Naive thymus-derived CD4-positive, alpha-beta T cell (primary cell): Measurements from ENCODE around the gene CLINT1. TPM values are rescaled to one million over a fixed set of nuclear protein-coding genes. Genes with fewer than 3 reads are reported as not detected.

Experiments
- ATAC-seq: fragments of 150-1000 bp; cut with Tn5 transposase; 2 replicates; pipeline ENCODE4 v1.10.0; 2021; ENCODE audit warnings: mild to moderate bottlenecking, moderate library complexity
- CTCF ChIA-PET: fragments of 350-600 bp; sonication (Branson Sonifier 250); formaldehyde crosslinking; loops from one replicate; lab custom pipeline; 2021; ENCODE audit warnings: antibody characterized with exemption; lab: Charles Lee
- POLR2A ChIA-PET: fragments of 350-600 bp; sonication (Branson Sonifier 250); formaldehyde crosslinking; loops from one replicate; lab custom pipeline; 2021; ENCODE audit warnings: antibody characterized with exemption, inconsistent platforms; lab: Charles Lee
- DNase-seq, 9 donors: peaks; one replicate each; pipeline versions ENCODE4 v3.0.0 to v3.0.0-alpha.2; 2020 to 2022; ENCODE audit warnings: mixed read lengths in 1 of 9
- H3K27ac ChIP-seq: one replicate; pipeline ENCODE4 v1.7.0; 2013; ENCODE audit warnings: mild to moderate bottlenecking, low read depth, low read length, moderate library complexity
- H3K27me3 ChIP-seq, 2 donors: one replicate each; pipeline ENCODE4 v1.7.0; 2013; ENCODE audit warnings: low read length in 2 of 2, mild to moderate bottlenecking in 2 of 2, moderate library complexity in 2 of 2; ENCODE audit not compliant: control insufficient read depth in 2 of 2, insufficient read depth in 2 of 2
- H3K36me3 ChIP-seq, 3 experiments: 1 replicate in 2 of 3; 2 replicates in 1 of 3; pipeline ENCODE4 v1.7.0; 2013; ENCODE audit warnings: low read length in 3 of 3, mild to moderate bottlenecking in 3 of 3, moderate library complexity in 1 of 3; ENCODE audit not compliant: insufficient read depth in 3 of 3, control insufficient read depth in 2 of 3
- H3K4me1 ChIP-seq, 2 donors: one replicate each; pipeline ENCODE4 v1.7.0; 2013; ENCODE audit warnings: low read length in 2 of 2, mild to moderate bottlenecking in 2 of 2, moderate library complexity in 1 of 2; ENCODE audit not compliant: control insufficient read depth in 2 of 2, insufficient read depth in 2 of 2
- H3K4me3 ChIP-seq: 2 replicates; pipeline ENCODE4 v1.7.0; 2013; ENCODE audit warnings: mild to moderate bottlenecking, low read length
- H3K9me3 ChIP-seq, 3 experiments: 1 replicate in 2 of 3; 2 replicates in 1 of 3; pipeline ENCODE4 v1.7.0; 2013; ENCODE audit warnings: low read length in 3 of 3; ENCODE audit not compliant: control insufficient read depth in 2 of 3
- H3K27ac Mint-ChIP-seq, 9 donors: one replicate each; pipeline ENCODE4 v1.8.0; 2020 to 2022; ENCODE audit warnings: mixed read lengths in 9 of 9, mild to moderate bottlenecking in 8 of 9, moderate library complexity in 5 of 9, inconsistent platforms in 2 of 9
- H3K27me3 Mint-ChIP-seq, 5 donors: one replicate each; pipeline ENCODE4 v1.8.0; 2021 to 2022; ENCODE audit warnings: mixed read lengths in 5 of 5, mild to moderate bottlenecking in 1 of 5
- H3K36me3 Mint-ChIP-seq, 5 donors: one replicate each; pipeline ENCODE4 v1.8.0; 2020 to 2022; ENCODE audit warnings: mixed read lengths in 5 of 5, mild to moderate bottlenecking in 3 of 5, inconsistent platforms in 1 of 5
- H3K4me1 Mint-ChIP-seq, 7 donors: one replicate each; pipeline ENCODE4 v1.8.0; 2020 to 2022; ENCODE audit warnings: mixed read lengths in 7 of 7, mild to moderate bottlenecking in 3 of 7, inconsistent platforms in 1 of 7
- H3K4me3 Mint-ChIP-seq, 10 donors: one replicate each; pipeline ENCODE4 v1.8.0; 2020 to 2022; ENCODE audit warnings: mild to moderate bottlenecking in 10 of 10, mixed read lengths in 10 of 10, moderate library complexity in 6 of 10, inconsistent platforms in 2 of 10
- H3K9me3 Mint-ChIP-seq, 11 donors: one replicate each; pipeline ENCODE4 v1.8.0; 2020 to 2022; ENCODE audit warnings: mixed read lengths in 11 of 11, mild to moderate bottlenecking in 4 of 11, inconsistent platforms in 1 of 11, moderate library complexity in 1 of 11
- intact Hi-C, 2 donors: fragments of 100-400 bp; cut with micrococcal nuclease; formaldehyde crosslinking; loops; one replicate each; pipeline ENCODE4 v1.15.1; 2023
- polyA plus RNA-seq, 2 donors: library from polyadenylated mRNA; unstranded; fragments of 300-500 nt; fragmentation: Illumina TruSeq; gene quantifications; one replicate each; pipeline ENCODE4 v1.2.3, GENCODE V29; 2021
- total RNA-seq, 6 experiments: library from RNA in 5 of 6; stranded (reverse) in 5 of 6; gene quantifications; 1 replicate in 5 of 6; 2 replicates in 1 of 6; pipeline ENCODE4 v1.2.3 and lab custom pipeline; 2021 to 2026

The CLINT1 gene
- total and polyA plus RNA-seq, 7 experiments from 2014 or later = 57.5 to 94.2 (median 74.0) TPM

GRCh38 chr5:157842185-157842584 is 16.8 kb downstream of the CLINT1 start:
- ChIA-PET CTCF (no interaction called here), POLR2A (no interaction called here)
- H3K27ac Mint-ChIP-seq = no peak overlapping the region
- no peak for DNase-seq
- H3K4me3 Mint-ChIP-seq = no peak overlapping the region
- Histone ChIP-seq H3K27ac (no peak overlapping the region), H3K27me3 (no peaks in the 10 kb centered on the region), H3K9me3 (no peaks in the 10 kb centered on the region), H3K36me3 (peaks cover 0 to 7% (median 0%) of the 10 kb centered on the region in 3 experiments), H3K4me1 (peaks cover 0 to 8% of the 10 kb centered on the region in 2 donors), H3K4me3 (no peak overlapping the region)
- H3K9me3 Mint-ChIP-seq = peaks cover 0 to 1% (median 0%) of the 10 kb centered on the region in 11 donors
- peaks cover 0 to 18% (median 14%) of the 10 kb centered on the region in 5 donors for H3K36me3 Mint-ChIP-seq
- H3K27me3 Mint-ChIP-seq = no peaks in the 10 kb centered on the region
- H3K4me1 Mint-ChIP-seq = peaks cover 9 to 41% (median 34%) of the 10 kb centered on the region in 7 donors
- ATAC-seq = no peak
- intact Hi-C loops = loop anchor here in 1 of 2 donors (2.0 kb wide), 2 partner anchors 13 to 15 kb away; no protein-coding TSS in a partner anchor

GRCh38 chr5:157839157-157839795 is 19.7 kb downstream of the CLINT1 start:
- ChIA-PET CTCF (interaction anchor here (1.2 kb wide), 1 partner anchor 110 kb away, joined by 3 read pairs; no protein-coding TSS in a partner anchor), POLR2A (no interaction called here)
- peaks cover 0 to 7% (median 0%) of the 10 kb centered on the region in 3 experiments for H3K36me3 ChIP-seq
- DNase-seq (no peak), ATAC-seq (no peak)
- Mint-ChIP-seq H3K9me3 (peaks cover 0 to 2% (median 0%) of the 10 kb centered on the region in 11 donors), H3K4me3 (no peak overlapping the region), H3K36me3 (peaks cover 0 to 5% (median 5%) of the 10 kb centered on the region in 5 donors), H3K27ac (no peak overlapping the region), H3K27me3 (no peaks in the 10 kb centered on the region), H3K4me1 (peaks cover 7 to 51% (median 43%) of the 10 kb centered on the region in 7 donors)
- H3K4me3 ChIP-seq = no peak overlapping the region
- intact Hi-C loops = no loop called here
- no peak overlapping the region for H3K27ac ChIP-seq
- no peaks in the 10 kb centered on the region for H3K27me3 ChIP-seq
- no peaks in the 10 kb centered on the region for H3K9me3 ChIP-seq
- peaks cover 0 to 5% of the 10 kb centered on the region in 2 donors for H3K4me1 ChIP-seq

GRCh38 chr5:157836121-157836753 is 22.7 kb downstream of the CLINT1 start:
- peaks cover 0 to 3% (median 0%) of the 10 kb centered on the region in 3 experiments for H3K36me3 ChIP-seq
- ChIA-PET CTCF (interaction anchor here (1.1 kb wide), 1 partner anchor 113 kb away, joined by 3 read pairs; no protein-coding TSS in a partner anchor), POLR2A (no interaction called here)
- no peaks in the 10 kb centered on the region for H3K9me3 ChIP-seq
- DNase-seq (no peak), ATAC-seq (no peak)
- peaks cover 7 to 61% (median 53%) of the 10 kb centered on the region in 7 donors for H3K4me1 Mint-ChIP-seq
- intact Hi-C loops = loop anchor here in 1 of 2 donors (2.0 kb wide), 1 partner anchor 21 kb away; no protein-coding TSS in a partner anchor
- H3K9me3 Mint-ChIP-seq = peaks cover 0 to 2% (median 0%) of the 10 kb centered on the region in 11 donors
- H3K27me3 ChIP-seq = no peaks in the 10 kb centered on the region
- H3K4me3 ChIP-seq = no peak overlapping the region
- H3K27ac ChIP-seq = no peak overlapping the region
- no peak overlapping the region for H3K4me3 Mint-ChIP-seq
- peaks cover 0 to 10% (median 5%) of the 10 kb centered on the region in 5 donors for H3K36me3 Mint-ChIP-seq
- peak overlapping the region in 4 of 9 donors; percentile 17 to 72 (median 26) for H3K27ac Mint-ChIP-seq
- H3K4me1 ChIP-seq = no peaks in the 10 kb centered on the region
- no peaks in the 10 kb centered on the region for H3K27me3 Mint-ChIP-seq

- Mint-ChIP-seq H3K27me3 (no peaks in the 10 kb centered on the region), H3K4me3 (no peak overlapping the region), H3K36me3 (peaks cover 0 to 10% (median 1%) of the 10 kb centered on the region in 5 donors), H3K27ac (no peak overlapping the region), H3K4me1 (peaks cover 7 to 61% (median 53%) of the 10 kb centered on the region in 7 donors), H3K9me3 (peaks cover 0 to 2% (median 0%) of the 10 kb centered on the region in 11 donors)
- CTCF ChIA-PET = interaction anchor here (1.1 kb wide), 1 partner anchor 114 kb away, joined by 3 read pairs; no protein-coding TSS in a partner anchor
- DNase-seq (no peak), ATAC-seq (no peak)
- intact Hi-C loops = no loop called here
- no peaks in the 10 kb centered on the region for H3K4me1 ChIP-seq
- no peaks in the 10 kb centered on the region for H3K9me3 ChIP-seq
- H3K27ac ChIP-seq = no peak overlapping the region
- no peaks in the 10 kb centered on the region for H3K36me3 ChIP-seq
- H3K27me3 ChIP-seq = no peaks in the 10 kb centered on the region
- POLR2A ChIA-PET = no interaction called here
- H3K4me3 ChIP-seq = no peak overlapping the region
Measured at GRCh38 chr5:157835041-157835440, 23.9 kb downstream of the CLINT1 start.

GRCh38 chr5:157828944-157829639 is 29.9 kb downstream of the CLINT1 start:
- no peak for DNase-seq
- CTCF ChIA-PET = interaction anchor here (0.6 to 1.2 kb wide), 3 partner anchors 17 to 130 kb away, joined by 3 to 4 read pairs (median 3); no protein-coding TSS in a partner anchor
- POLR2A ChIA-PET = no interaction called here

More at GRCh38 chr5:157828944-157829639, 29.9 kb downstream of the CLINT1 start:
- Histone ChIP-seq H3K4me1 (peaks cover 0 to 5% of the 10 kb centered on the region in 2 donors), H3K36me3 (no peaks in the 10 kb centered on the region), H3K9me3 (no peaks in the 10 kb centered on the region), H3K27me3 (no peaks in the 10 kb centered on the region), H3K4me3 (no peak overlapping the region), H3K27ac (no peak overlapping the region)
- Mint-ChIP-seq H3K4me1 (peaks cover 18 to 85% (median 66%) of the 10 kb centered on the region in 7 donors), H3K36me3 (peaks cover 0 to 10% (median 4%) of the 10 kb centered on the region in 5 donors), H3K4me3 (peak overlapping the region in 2 of 10 donors; percentile 43 to 56), H3K9me3 (no peaks in the 10 kb centered on the region), H3K27me3 (no peaks in the 10 kb centered on the region), H3K27ac (peak overlapping the region in 3 of 9 donors; percentile 71 to 75 (median 72))
- intact Hi-C loops = loop anchor here in 1 of 2 donors (1.0 to 2.0 kb wide), 2 partner anchors 9 to 14 kb away; no protein-coding TSS in a partner anchor
- peak; percentile 56 for ATAC-seq
